GM19238 (cell line): ENCODE measurements around the gene CCDC120.

ENCODE experiments used
- DNase-seq: peaks from one replicate; pipeline ENCODE4 v3.0.0; 2011; ENCODE audit warnings: low spot score; ENCODE audit not compliant: insufficient read length

The CCDC120 gene

DNA sequence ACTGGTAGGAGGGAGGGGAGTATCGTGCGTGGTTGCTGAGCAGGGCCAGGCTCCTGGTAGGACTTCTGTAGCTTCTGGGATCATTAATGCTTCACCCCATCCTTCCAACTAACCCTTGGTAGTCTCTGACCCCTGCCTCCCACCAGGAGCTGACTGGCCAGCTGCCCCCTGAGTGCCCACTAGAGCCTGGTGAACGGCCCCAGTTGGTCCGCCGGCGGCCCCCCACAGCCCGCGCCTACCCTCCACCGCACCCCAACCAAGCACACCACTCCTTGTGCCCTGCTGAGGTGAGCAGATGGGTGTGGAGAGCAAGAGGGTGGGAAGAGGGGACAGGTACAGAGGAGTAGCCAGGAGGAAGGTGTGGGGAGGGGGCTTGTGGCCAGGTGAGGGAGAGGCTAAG lies 4.9 kb downstream of the CCDC120 start:
- DNase-seq = no peak

DNA sequence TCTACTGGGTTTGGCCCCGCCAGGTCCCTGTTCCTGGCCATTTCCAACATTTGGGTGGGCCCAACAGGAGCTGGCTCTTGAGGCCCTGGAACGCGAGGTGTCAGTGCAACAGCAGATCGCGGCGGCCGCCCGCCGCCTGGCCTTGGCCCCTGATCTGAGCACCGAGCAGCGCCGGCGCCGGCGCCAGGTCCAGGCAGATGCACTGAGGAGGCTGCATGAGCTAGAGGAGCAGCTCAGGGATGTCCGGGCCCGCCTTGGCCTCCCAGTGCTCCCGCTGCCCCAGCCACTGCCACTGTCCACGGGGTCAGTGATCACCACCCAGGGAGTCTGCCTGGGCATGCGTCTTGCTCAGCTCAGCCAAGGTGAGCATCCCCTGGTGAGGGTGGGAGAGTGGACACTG lies 5.5 kb downstream of the CCDC120 start:
- no peak for DNase-seq

DNA sequence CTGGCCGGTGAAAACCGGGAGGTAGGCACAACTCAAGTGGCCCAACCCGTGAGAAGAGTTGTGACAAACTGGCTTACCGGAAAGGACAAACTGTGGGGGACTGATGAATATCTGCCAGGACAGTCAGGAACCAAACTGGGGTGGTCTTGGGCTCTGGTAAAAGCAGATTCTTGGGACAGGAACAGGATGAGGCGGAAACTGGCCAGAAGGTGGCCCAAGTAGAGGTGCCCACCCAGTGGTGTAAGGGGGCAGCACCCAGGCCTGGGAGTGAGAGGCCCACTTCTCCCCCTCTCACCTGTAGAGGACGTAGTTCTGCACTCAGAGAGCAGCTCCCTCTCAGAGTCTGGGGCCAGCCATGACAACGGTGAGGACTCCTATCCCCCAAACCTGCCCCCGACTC lies 5.9 kb downstream of the CCDC120 start:
- no peak for DNase-seq

DNA sequence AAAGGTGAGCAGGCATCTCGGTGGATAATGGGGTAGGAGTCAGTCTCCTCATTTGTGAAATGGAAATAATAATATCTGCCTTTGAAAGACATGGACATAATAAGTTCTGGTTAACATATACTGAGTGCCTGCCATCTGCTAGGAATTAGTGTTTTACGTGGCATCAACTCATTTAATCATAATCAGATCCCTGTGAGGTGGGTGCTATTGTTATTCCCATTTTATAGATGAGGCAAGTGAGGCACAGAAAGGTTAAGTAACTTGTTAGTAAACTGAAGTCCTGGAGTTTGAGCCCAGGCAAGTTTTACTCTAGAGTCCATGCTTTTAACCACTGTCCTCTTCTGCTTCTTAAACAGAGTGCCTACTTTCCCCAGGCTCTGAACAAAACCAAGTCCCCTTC lies 7.5 kb downstream of the CCDC120 start:
- no peak for DNase-seq

DNA sequence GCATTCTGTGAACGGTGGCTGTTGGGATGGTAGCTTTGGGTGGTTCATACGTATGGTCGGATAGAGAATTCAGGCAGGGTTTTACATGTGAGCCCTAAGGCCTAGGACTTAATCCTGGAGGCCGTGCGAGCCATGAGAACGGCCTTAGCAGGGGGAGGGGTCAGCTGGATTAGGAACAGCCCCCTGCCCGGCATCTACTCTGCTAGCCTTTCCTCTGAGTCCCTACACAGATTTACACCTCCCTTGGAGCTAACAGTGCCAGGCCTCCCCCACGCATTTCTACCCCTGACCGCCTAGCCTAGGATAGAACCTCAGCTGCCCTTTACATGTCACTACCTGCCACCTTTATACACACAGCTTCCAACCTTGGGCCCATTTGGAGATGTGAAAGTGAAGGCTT lies 7.9 kb downstream of the CCDC120 start:
- no peak for DNase-seq

DNA sequence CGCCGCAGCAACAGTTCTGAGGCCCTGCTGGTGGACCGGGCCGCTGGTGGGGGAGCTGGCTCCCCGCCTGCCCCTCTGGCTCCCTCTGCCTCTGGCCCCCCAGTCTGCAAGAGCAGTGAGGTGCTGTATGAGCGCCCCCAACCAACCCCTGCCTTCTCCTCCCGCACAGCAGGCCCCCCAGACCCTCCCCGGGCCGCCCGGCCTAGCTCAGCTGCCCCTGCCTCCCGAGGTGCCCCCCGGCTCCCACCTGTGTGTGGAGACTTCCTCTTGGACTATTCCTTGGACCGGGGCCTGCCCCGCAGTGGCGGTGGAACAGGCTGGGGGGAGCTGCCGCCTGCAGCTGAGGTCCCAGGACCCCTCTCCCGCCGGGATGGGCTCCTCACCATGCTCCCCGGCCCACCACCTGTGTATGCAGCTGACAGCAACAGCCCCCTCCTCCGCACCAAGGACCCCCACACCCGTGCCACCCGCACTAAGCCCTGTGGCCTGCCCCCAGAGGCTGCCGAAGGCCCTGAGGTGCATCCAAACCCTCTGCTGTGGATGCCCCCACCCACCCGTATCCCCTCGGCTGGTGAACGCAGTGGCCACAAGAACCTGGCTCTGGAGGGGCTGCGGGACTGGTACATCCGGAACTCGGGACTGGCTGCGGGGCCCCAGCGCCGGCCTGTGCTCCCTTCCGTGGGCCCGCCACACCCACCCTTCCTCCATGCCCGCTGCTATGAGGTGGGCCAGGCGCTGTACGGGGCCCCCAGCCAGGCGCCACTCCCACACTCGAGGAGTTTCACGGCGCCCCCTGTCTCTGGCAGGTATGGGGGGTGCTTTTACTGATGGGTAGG lies 8.7 kb downstream of the CCDC120 start:
- DNase-seq = no peak

DNA sequence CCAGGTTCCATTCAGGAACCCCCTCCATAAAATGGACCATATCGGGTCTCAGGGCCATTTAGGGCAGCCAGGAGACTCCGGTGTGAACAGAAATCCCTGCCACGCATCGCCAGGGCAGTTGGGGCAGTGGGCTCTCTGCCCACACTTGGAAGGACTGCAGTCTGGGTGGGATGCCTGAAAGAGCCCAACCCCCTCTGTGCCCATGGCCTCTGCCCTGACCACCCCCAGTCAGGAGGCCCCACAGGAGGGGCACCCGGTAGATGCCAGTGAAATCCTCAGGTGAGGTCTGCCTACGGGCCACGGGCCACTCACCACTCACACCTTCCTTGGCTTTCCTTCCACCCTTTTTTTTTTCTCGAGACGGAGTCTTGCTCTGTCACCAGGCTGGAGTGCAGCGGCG lies 10.2 kb downstream of the CCDC120 start:
- no peak for DNase-seq

DNA sequence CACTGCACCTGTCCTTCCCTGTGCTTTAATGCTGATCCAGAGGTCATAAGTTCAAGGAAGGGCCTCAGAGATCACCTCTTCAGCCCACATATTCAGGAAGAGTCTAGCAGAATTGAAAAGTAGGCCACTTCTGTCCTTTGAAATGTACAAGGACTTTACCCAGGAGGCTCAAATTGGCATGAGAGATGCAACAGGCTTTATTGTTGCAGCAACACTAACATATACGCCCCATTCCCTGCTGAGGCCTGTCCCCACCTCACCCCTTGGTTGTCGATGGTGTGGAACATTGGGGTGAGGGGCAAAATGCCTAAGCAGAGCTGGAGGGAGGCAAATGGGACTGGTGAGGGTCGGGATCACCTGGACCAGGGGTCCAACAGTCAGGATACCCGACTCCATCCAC lies 12.2 kb downstream of the CCDC120 start:
- DNase-seq = no peak

DNA sequence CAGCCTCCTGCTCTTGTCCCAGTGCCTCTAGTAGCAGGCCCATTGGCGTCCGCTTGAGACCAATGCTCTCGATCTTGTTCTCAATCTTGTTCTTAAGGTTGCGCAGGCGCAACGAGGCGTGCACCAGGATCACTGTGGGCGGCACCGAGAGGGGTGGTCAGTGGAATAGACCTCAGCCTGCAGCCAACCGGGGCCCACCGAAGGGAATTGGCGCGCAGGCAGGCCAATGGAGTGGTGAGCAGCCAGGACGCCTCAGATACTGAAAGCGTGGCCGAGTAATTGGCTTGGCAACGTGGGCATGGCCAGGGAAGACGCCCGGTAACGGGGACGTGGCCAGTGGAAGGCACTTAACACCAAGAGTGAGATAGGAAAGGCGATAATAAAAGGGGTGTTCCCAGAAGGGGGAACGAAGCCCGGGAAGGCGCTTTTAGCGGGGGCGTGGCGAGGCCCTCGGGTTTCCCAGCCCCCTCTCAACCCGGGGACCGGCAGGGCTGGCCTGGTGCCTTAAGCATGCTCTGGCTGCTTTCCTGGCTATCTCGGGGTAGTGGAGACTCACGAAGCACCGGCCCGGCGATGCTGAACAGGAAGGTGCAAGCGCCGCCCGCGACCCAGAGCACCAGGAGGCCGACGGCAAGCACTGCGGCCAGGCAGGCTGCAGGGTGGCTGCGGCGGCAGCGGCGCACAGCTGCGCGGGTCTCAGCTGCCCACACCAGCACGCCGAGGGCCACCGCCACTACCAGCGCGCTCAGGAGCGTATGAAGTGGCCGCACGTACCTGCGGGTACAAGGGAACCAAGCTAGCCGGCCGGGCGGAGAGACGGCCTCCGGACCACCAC lies 13.3 kb downstream of the CCDC120 start:
- no peak for DNase-seq

DNA sequence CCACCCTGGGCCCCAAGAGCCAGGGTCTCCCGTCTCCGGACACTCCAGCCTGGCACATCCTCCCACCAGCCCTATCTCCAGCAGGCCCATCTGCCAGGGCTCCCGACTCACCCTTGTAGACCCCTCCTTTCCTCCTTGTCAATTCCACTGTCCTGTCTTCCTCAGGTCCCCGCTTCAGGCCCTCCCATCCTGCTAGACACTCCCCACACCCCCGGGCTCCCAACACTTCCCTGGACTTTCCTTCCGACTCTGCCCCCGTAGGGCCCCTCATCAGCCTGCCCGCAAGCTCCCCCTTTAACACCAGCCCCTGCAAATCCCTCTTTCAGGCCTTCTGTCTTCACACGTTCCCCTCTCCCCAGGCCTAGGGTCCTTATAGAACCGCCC lies 13.9 kb downstream of the CCDC120 start:
- no peak for DNase-seq

DNA sequence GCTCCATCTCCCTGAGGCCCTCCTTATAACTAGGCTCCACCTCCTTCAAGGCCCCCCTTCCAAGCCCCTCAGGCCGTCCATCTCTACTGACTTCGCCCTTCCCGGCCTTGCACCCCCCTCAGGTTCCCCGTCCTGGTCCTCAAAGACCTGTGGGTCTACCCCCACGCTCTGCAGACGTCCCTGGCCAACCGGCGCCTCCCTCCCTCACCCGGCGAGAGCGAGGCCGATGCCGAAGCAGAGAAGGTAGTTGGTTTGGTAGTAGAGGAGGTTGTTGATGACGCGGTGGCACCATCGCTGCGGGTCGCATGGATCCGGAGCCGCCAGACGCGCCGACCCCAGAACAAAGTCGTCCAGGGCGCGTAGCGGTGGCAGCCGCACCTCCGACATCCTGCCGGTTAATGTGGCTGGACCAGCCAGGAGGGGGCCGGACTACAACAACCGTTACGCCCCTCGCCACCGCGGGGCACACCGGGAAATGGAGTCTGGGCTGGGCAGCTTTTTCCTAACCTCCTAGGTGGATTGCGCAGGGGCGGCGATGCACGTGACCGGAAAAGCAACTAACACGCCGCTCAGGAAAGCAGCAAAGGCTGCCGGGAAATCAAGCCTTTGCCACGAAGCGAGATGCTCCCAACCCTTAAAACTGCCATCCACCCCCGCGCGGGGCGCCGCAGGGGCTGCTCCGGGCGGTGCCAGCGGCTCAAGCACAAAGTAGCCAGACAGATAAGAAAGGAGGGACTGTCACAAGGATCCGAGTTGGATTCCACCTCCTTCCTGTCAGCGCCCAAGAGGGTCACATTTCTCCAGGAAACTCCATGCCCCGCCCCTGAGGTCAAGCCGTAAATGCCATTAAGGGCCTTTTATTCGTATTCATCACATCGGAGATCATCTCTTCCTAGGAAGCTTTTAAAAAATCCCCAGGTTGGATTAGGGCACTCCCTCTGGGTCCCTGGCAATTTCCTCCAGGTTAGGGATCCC lies 15.1 kb downstream of the CCDC120 start, which contains the start of gene PRAF2:
TSS of gene PRAF2 (minus strand) at position 402 of the 975 bp plus-strand sequence. CDS start at position 387, 15 bp downstream.
- DNase-seq = peak; percentile 88

DNA sequence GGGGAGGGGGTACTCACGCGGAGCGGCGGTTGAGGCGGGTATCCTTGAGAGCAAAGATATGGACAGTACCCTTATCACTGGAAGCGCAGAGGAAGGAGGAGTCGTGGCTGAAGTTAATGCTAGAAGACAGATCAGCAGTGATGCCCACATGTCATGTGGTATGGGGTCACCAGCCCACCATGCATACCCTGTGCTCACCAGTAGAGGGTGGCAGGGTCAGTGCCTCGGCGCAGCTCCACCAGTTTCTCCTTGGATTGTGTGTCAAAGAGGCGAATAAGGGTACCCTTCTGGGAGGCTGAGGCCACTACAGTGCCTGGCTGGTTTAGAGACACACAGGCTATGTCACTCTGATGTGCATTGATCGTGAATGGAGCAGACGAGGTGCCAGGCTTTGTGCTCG lies 16.5 kb downstream of the CCDC120 start:
- no peak for DNase-seq

DNA sequence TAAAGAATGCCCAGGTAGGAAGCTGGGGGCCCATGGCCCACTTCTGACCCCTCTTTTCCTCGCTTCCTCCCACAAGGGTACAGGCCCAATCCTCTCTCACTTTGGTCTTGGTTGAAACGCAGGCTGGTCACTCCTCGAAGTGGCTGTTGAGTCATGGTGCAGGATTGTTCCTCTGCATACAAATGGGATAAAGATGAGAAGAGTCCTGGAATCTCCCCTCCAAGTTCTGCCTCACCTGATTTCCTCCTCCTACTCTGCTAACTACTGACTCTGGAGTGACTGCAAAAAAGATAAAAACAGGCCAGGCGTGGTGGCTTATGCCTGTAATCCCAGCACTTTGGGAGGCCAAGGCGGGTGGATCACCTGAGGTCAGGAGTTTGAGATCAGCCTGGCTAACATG lies 19.1 kb downstream of the CCDC120 start:
- DNase-seq = no peak

DNA sequence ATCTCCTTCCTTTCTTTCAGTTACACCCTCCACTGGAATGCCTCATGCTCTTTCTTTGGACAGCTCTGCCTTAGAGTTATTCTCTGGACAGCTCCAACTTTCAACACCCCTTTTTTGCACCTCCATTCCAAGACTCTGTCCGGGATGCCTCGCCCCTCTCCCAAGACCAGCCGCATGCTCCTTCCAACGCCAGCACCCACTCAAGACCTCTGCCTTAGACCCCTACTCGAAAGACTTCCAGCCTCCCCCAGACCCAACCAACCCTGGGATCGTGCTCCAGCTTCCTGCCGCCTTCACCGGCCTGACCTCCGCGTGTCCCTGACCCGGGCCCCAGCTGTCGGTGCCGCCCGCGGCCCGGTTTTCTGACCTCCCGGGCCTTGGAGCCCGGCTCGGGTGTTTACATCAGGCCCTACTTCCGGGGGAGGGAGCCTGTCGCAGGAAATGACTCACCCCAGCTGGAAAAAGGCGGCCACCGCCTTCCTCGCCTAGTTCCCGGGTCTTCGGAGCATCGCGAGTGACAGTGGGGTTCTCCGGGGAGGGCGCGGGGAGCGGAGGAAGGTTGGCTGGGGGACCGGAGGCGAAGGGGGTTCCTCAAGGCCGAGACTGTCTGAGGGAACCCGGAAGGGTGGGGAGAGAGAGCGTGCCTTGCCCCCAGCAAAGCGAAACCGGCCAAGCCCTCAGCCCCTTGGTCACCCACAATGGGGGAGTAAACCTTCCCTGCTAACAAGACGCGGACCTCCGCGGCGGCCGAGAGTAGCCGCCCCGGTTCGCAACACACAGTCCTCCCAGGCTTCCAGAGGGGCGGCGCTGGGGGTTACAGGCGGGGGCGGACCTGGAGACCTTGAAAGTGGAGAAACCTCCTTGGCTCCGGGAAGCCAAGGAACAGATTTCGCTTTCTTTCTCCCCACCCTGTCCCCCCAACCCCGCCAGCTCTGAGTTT lies 21.0 kb downstream of the CCDC120 start, which contains the start of gene WDR45:
TSS of gene WDR45 (minus strand) at position 399 of the 940 bp plus-strand sequence. CDS start 1,792 bp downstream, outside the sequence.
- DNase-seq = peak; percentile 74

DNA sequence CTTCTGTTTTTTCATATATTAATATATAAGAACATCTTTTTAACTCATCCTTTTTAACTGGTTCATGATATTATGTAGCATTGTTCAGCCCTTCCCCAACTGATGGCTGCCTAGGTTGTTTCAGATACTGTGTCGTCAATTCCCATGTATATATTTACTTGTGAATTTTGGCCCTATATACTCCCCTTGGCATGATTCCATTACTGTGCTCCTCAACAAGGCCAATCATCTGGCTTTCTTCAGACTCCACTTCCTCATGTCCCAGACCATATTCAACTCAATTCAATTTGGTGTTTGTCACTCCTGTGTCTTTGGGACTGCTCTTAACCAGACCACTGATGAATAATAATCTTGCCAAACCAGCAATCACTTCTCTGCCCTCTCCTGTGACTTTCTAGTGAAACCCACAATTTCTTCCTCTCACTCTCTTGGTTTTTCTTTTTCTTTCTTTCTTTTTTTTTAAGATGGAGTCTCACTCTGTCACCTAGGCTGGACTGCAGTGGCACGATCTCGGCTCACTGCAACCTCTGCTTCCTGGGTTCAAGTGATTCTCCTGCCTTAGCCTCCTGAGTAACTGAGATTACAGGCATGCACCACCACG lies 23.6 kb downstream of the CCDC120 start:
- DNase-seq = no peak

DNA sequence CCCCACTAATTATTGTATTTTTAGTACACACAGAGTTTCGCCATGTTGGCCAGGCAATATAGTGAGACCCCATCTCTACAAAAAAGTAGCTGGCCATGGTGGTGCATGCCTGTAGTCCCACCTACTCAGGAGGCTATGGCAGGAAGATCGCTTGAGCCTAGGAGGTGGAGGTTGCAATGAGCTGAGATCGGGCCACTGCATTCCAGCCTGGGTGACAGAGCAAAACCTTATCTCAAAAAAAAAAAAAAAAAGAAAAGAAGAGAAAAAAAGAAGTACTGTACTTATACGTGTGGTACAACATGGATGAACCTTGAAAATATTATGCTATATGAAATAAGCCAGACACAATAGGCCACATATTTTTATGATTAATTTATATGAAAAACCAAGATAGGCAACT lies 30.8 kb downstream of the CCDC120 start:
- no peak for DNase-seq

DNA sequence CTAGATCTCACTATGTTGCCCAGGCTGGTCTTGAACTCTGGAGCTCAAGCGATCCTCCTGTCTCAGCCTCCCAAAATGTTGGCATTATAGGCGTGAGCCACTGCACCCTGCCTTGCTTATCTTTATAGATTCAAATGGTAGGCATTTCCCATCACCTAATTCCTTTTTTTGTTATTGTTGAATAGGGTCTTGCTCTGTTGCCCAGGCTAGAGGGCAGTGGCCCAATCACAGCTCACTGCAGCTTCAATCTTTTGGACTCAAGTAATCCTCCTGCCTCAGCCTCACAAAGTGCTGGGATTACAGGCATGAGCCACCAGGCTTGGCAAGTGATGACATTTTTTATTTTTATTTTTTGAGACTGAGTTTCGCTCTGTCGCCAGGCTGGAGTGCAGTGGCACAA lies 37.6 kb downstream of the CCDC120 start:
- DNase-seq = no peak

DNA sequence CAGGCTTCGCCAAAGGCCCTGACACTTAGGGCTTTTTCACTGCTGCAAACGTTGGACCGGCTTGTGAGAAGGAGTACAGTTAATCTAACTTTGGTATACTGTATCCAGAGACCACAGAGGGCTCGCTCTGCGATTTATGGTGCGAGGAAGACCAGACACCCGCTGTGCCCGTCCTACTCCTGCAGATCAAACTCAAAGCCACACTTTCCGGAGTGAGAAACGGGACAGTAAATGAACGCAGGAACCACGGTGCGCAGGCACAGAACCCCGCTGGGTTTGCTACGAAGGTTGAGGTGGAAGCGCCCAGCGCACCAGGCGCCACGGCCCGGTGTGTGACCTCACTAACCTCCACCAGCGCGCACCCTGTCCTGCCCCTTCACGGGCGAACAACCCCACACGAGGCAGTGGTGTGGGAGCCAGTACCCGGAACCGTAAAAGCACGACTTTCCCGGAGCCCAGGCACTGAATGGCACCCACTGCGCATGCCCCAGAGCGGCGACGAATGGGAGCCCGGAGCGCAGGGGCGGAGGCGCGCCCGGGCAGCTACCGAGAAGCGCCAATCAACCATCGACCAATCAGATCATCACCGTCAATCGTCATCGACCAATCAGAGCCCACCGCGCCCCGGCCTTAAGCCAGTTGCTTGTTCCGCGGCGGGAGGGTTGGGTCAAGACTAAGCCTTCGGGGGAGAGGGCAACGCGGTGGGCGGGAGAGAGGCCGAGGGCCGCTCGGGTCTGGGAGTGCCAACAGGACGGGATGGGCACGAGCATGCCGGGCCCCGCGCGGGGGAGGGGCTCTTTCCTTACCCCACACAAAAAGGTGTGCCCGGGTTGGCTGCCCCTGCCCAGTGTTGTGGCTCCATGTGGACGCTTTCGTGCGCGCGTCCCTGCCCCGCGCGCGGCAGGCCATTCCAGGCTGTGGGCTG lies 42.2 kb downstream of the CCDC120 start:
- peak; percentile 93 for DNase-seq

DNA sequence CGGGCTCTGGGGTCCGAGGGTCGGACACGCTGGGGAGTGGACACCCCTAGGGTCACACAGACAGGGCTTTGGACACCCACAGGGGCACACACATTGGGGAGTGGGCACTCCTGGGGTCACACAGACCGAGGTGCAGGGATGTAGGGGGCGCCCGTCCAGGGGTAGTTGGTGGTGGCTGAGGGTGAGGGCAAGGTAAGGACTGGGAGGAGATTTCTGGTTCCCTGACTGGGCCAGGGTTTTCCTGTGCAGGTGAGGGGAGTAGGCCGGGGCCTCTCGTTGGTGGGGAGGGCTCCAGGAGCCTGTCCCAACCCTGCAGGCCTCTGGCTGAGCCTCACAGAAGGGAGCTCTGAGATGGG lies 42.8 kb downstream of the CCDC120 start:
- no peak for DNase-seq
